Right renal cortex interstitium (tissue), 3 donors: ENCODE results near the gene RIT2. TPM values are rescaled to one million over a fixed set of nuclear protein-coding genes. Genes with fewer than 3 reads are reported as not detected.

Experiments
- DNase-seq, 3 donors: peaks; one replicate each; pipeline ENCODE4 v3.0.0-alpha.2; 2013; ENCODE audit warnings: low read depth in 3 of 3, low spot score in 2 of 3
- polyA plus RNA-seq, 3 donors: library from polyadenylated mRNA; unstranded; fragments of 120-200 nt; gene quantifications; one replicate each; pipeline ENCODE4 v1.2.1, GENCODE V29; 2013; ENCODE audit not compliant: insufficient read length in 3 of 3

Gene RIT2
- polyA plus RNA-seq, 3 donors = not detected

- DNase-seq = no peak
These were observed 22.9 kb downstream of the RIT2 start for GRCh38 chr18:43092539-43092938.

GRCh38 chr18:43081396-43081795, 34.1 kb downstream of the RIT2 start:
- DNase-seq = no peak

- DNase-seq = no peak
These were observed 34.8 kb downstream of the RIT2 start for GRCh38 chr18:43080671-43081070.

- no peak for DNase-seq
These were observed 36.1 kb downstream of the RIT2 start for GRCh38 chr18:43079422-43079821.

- DNase-seq = no peak
These were observed 36.9 kb downstream of the RIT2 start for GRCh38 chr18:43078478-43079092.

GRCh38 chr18:43077510-43078308, 37.8 kb downstream of the RIT2 start:
- no peak for DNase-seq

GRCh38 chr18:43073771-43074170, 41.7 kb downstream of the RIT2 start:
- no peak for DNase-seq

GRCh38 chr18:43068781-43069180, 46.7 kb downstream of the RIT2 start:
- no peak for DNase-seq

- no peak for DNase-seq
These were observed 47.9 kb downstream of the RIT2 start for GRCh38 chr18:43067570-43067969.

GRCh38 chr18:43061816-43062215, 53.7 kb downstream of the RIT2 start:
- DNase-seq = no peak

- DNase-seq = no peak
These were observed 54.2 kb downstream of the RIT2 start for GRCh38 chr18:43061318-43061717.

GRCh38 chr18:43060020-43060419, 55.5 kb downstream of the RIT2 start:
- DNase-seq = no peak

- no peak for DNase-seq
These were observed 60.5 kb downstream of the RIT2 start for GRCh38 chr18:43054815-43055519.

GRCh38 chr18:43049021-43049420, 66.5 kb downstream of the RIT2 start:
- no peak for DNase-seq

- DNase-seq = no peak
These were observed 69.2 kb downstream of the RIT2 start for GRCh38 chr18:43046322-43046721.

- DNase-seq = no peak
These were observed 71.9 kb downstream of the RIT2 start for GRCh38 chr18:43043626-43044025.

- no peak for DNase-seq
These were observed 75.2 kb downstream of the RIT2 start for GRCh38 chr18:43040281-43040680.

- DNase-seq = no peak
These were observed 80.6 kb downstream of the RIT2 start for GRCh38 chr18:43034683-43035500.

- no peak for DNase-seq
These were observed 84.3 kb downstream of the RIT2 start for GRCh38 chr18:43031169-43031568.

GRCh38 chr18:43029414-43029813, 86.1 kb downstream of the RIT2 start:
- no peak for DNase-seq

- DNase-seq = no peak
These were observed 92.6 kb downstream of the RIT2 start for GRCh38 chr18:43022874-43023273.
